Measurements from ENCODE around the gene SLC13A4.

- no peak for TF ChIP-seq CTCF (IDR thresholded peaks at IDR 0.05)
- no peak for TF ChIP-seq POLR2A (IDR thresholded peaks at IDR 0.05)
- TF ChIP-seq POLR2AphosphoS5 (IDR thresholded peaks at IDR 0.05), result no peak
Measured at GRCh38 chr7:135747366-135747765, 19.4 kb upstream of the SLC13A4 start.

All from breast epithelium (tissue), 3 donors.